OCI-LY7 (cell line): ENCODE data around the gene LDAH.

ENCODE experiments used
- EZH2phosphoT487 ChIP-seq: fragments of 200-600 bp; sonication (generic); IDR thresholded peaks from 2 replicates; pipeline ENCODE4 v1.6.1; 2018; ENCODE audit warnings: low read depth, borderline replicate concordance, mild to moderate bottlenecking, mixed run types, antibody characterized with exemption, low read length, moderate library complexity, mixed read lengths
- TF ChIP-seq, protein P1 (sequence below): fragments of 200-600 bp; sonication (generic); conservative IDR thresholded peaks from 2 replicates; pipeline ENCODE4 v1.5.1; 2014; ENCODE audit warnings: mild to moderate bottlenecking, antibody characterized with exemption, low read length, moderate library complexity, mixed read lengths

DNA sequence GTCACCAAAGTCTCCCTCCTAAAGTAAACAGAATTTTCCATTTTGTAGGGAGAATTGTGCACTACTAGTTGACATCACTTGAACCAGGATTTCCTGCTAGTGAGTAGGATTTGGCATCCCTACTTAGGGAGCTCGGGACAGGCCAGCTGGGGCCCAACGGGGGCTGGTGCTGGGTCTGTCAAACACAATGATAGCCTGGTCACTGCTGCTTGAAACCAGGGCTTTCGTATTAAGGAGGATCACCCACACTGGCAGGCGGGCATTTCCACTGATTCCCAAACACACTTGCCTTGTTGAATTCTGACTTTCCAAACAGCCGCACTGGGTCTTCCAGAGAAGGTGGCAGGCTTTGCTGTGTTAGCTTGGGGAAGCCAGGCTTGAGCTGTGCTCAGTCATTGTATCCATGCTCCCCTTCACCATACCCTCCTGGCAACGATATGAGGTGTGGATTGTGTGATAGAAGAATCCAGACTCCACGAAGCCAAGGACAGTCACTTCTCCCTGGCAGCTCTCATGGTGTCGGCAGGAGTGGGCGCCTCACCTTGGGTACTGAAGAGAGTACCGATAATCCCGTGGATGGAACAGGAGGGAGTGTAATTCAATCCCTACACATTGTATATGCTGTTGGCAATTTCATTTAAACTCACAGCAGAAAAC lies 148.5 kb downstream of the LDAH start:
- no peak for TF ChIP-seq EZH2phosphoT487
- TF ChIP-seq, protein P1, sequence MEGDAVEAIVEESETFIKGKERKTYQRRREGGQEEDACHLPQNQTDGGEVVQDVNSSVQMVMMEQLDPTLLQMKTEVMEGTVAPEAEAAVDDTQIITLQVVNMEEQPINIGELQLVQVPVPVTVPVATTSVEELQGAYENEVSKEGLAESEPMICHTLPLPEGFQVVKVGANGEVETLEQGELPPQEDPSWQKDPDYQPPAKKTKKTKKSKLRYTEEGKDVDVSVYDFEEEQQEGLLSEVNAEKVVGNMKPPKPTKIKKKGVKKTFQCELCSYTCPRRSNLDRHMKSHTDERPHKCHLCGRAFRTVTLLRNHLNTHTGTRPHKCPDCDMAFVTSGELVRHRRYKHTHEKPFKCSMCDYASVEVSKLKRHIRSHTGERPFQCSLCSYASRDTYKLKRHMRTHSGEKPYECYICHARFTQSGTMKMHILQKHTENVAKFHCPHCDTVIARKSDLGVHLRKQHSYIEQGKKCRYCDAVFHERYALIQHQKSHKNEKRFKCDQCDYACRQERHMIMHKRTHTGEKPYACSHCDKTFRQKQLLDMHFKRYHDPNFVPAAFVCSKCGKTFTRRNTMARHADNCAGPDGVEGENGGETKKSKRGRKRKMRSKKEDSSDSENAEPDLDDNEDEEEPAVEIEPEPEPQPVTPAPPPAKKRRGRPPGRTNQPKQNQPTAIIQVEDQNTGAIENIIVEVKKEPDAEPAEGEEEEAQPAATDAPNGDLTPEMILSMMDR, result no peak
